ENCODE results near the gene TEX44.
A peak's percentile ranks its signal among the peaks of the same experiment; 100 is the strongest.
"Not testable (repeated sequence)": the region's sequence is repeated elsewhere in the genome, so short reads cannot be mapped to it uniquely, and the experiment has no call there.

TEX44 gene

GRCh38 chr2:231573096-231573495 lies 19.6 kb upstream of the TEX44 start:
- no peak for DNase-seq

- no peak for DNase-seq
These were observed 18.8 kb upstream of the TEX44 start for GRCh38 chr2:231573698-231574421.

GRCh38 chr2:231575612-231576256 lies 16.9 kb upstream of the TEX44 start:
- no peak for DNase-seq

GRCh38 chr2:231576465-231576864 lies 16.2 kb upstream of the TEX44 start:
- no peak for DNase-seq

GRCh38 chr2:231578655-231579054 lies 14.0 kb upstream of the TEX44 start:
- not testable (repeated sequence) for DNase-seq

GRCh38 chr2:231579560-231579959 lies 13.1 kb upstream of the TEX44 start:
- no peak for DNase-seq

- DNase-seq, result no peak
These were observed 11.3 kb upstream of the TEX44 start for GRCh38 chr2:231581328-231581727.

GRCh38 chr2:231583982-231584381 lies 8.7 kb upstream of the TEX44 start:
- no peak for DNase-seq

GRCh38 chr2:231587744-231588143 lies 4.9 kb upstream of the TEX44 start:
- DNase-seq, result not testable (repeated sequence)

- DNase-seq, result no peak
These were observed 3.0 kb upstream of the TEX44 start for GRCh38 chr2:231589656-231590055.

- DNase-seq, result no peak
These were observed 2.0 kb upstream of the TEX44 start for GRCh38 chr2:231590614-231591013.

GRCh38 chr2:231593666-231594065 lies 1.0 kb downstream of the TEX44 start:
- DNase-seq, result no peak

GRCh38 chr2:231597014-231597611 lies 4.4 kb downstream of the TEX44 start:
- no peak for DNase-seq

GRCh38 chr2:231597627-231598026 lies 5.0 kb downstream of the TEX44 start:
- no peak for DNase-seq

- no peak for DNase-seq
These were observed 8.1 kb downstream of the TEX44 start for GRCh38 chr2:231600619-231601355.

- DNase-seq, result peak; percentile 68
These were observed 8.9 kb downstream of the TEX44 start for GRCh38 chr2:231601356-231602229.

- DNase-seq, result no peak
These were observed 10.3 kb downstream of the TEX44 start for GRCh38 chr2:231602859-231603467.

GRCh38 chr2:231604101-231604684 lies 11.5 kb downstream of the TEX44 start:
- DNase-seq, result peak; percentile 46

GRCh38 chr2:231604685-231605606 lies 12.3 kb downstream of the TEX44 start:
- DNase-seq, result peak; percentile 90

- DNase-seq, result no peak
These were observed 13.0 kb downstream of the TEX44 start for GRCh38 chr2:231605607-231606091.
